Left colon (tissue), 2 donors: ENCODE measurements around the gene F10. TPM values are rescaled to one million over a fixed set of nuclear protein-coding genes. Genes with fewer than 3 reads are reported as not detected.

Experiments used
- ATAC-seq: fragments of 200-7000 bp; cut with Tn5 transposase; one replicate; pipeline ENCODE4 v1.9.1; 2020; ENCODE audit warnings: mild to moderate bottlenecking, moderate library complexity
- DNase-seq, 2 donors: peaks; one replicate each; pipeline ENCODE4 v3.0.0-alpha.2; 2020
- intact Hi-C, 2 donors: fragments of 100-400 bp; cut with DNase I in 1 of 2; cut with micrococcal nuclease in 1 of 2; formaldehyde crosslinking; loops; one replicate each; pipeline versions ENCODE4 v1.11.2 to v1.14.0; 2022; cut with DNase I, micrococcal nuclease
- total RNA-seq, 2 donors: library from RNA; stranded (reverse); fragmentation: NEBNext Ultra II Directional; extraction: Animal tissue kit (Norgen Biotek cat#: 25700); gene quantifications; one replicate each; pipeline ENCODE4 v1.2.1, GENCODE V29; 2021
- donor health status: DM: no; HTN: no; CAD: no.
- donor health status: DM: yes; HTN: yes; CAD: no.

Gene F10
- total RNA-seq, 2 donors from 2014 or later: 1.6 to 4.7 TPM

GRCh38 chr13:113145496-113145895 is 22.9 kb downstream of the F10 start:
- ATAC-seq (no peak), DNase-seq (no peak)
- intact Hi-C loops: no loop called here

GRCh38 chr13:113145911-113146598 is 23.5 kb downstream of the F10 start:
- ATAC-seq: no peak
- intact Hi-C loops: no loop called here
- DNase-seq: no peak

- DNase-seq (no peak), ATAC-seq (no peak)
- intact Hi-C loops: no loop called here
Observed at GRCh38 chr13:113146750-113147149, 24.2 kb downstream of the F10 start.

GRCh38 chr13:113147206-113147605 is 24.6 kb downstream of the F10 start:
- DNase-seq (no peak), ATAC-seq (no peak)
- intact Hi-C loops: no loop called here

GRCh38 chr13:113148407-113148806 is 25.8 kb downstream of the F10 start:
- ATAC-seq (no peak), DNase-seq (no peak)
- intact Hi-C loops: no loop called here

- intact Hi-C loops: no loop called here
- no peak for ATAC-seq
- DNase-seq: no peak
Observed at GRCh38 chr13:113148940-113149503, 26.4 kb downstream of the F10 start.

GRCh38 chr13:113149711-113150549 is 27.3 kb downstream of the F10 start:
- ATAC-seq (no peak), DNase-seq (no peak)
- intact Hi-C loops: no loop called here

- DNase-seq (no peak), ATAC-seq (no peak)
- intact Hi-C loops: no loop called here
Observed at GRCh38 chr13:113150550-113151365, 28.2 kb downstream of the F10 start.

GRCh38 chr13:113151745-113152690 is 29.4 kb downstream of the F10 start:
- no peak for DNase-seq
- ATAC-seq: no peak
- intact Hi-C loops: no loop called here

- ATAC-seq (no peak), DNase-seq (no peak)
- intact Hi-C loops: no loop called here
Observed at GRCh38 chr13:113152691-113152983, 30.0 kb downstream of the F10 start.

- ATAC-seq: peak; percentile 43
- peak; percentile 59 to 64 for DNase-seq
- intact Hi-C loops: no loop called here
Observed at GRCh38 chr13:113152984-113153809, 30.6 kb downstream of the F10 start.

GRCh38 chr13:113153810-113154748 is 31.5 kb downstream of the F10 start:
- intact Hi-C loops: no loop called here
- DNase-seq: peak; percentile 79 to 84
- ATAC-seq: peak; percentile 84

GRCh38 chr13:113155201-113155600 is 32.6 kb downstream of the F10 start:
- DNase-seq (no peak), ATAC-seq (no peak)
- intact Hi-C loops: no loop called here

- ATAC-seq (no peak), DNase-seq (no peak)
- intact Hi-C loops: no loop called here
Observed at GRCh38 chr13:113155982-113156655, 33.5 kb downstream of the F10 start.

GRCh38 chr13:113157206-113157928 is 34.8 kb downstream of the F10 start:
- DNase-seq (no peak), ATAC-seq (no peak)
- intact Hi-C loops: no loop called here
